ENCODE measurements around the gene FTSJ1. TPM values are rescaled to one million over a fixed set of nuclear protein-coding genes. Genes with fewer than 3 reads are reported as not detected.
"Not testable (repeated sequence)": the region's sequence is repeated elsewhere in the genome, so short reads cannot be mapped to it uniquely, and the experiment has no call there.

Gene FTSJ1
- total and polyA plus RNA-seq, 2 of the 8 experiments (the other 6 are each of a cell fraction or from before 2014, with no cell fraction given) = 62.4 to 80.4 TPM

DNA sequence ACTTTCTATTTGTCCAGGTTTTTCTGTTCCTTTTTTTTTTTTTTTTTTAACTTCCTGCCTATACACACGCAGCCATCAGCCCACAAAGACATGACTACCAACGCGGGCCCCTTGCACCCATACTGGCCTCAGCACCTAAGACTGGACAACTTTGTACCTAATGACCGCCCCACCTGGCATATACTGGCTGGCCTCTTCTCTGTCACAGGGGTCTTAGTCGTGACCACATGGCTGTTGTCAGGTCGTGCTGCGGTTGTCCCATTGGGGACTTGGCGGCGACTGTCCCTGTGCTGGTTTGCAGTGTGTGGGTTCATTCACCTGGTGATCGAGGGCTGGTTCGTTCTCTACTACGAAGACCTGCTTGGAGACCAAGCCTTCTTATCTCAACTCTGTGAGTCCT is 47.7 kb downstream of the FTSJ1 start (continued):
- TF ChIP-seq, protein P1, sequence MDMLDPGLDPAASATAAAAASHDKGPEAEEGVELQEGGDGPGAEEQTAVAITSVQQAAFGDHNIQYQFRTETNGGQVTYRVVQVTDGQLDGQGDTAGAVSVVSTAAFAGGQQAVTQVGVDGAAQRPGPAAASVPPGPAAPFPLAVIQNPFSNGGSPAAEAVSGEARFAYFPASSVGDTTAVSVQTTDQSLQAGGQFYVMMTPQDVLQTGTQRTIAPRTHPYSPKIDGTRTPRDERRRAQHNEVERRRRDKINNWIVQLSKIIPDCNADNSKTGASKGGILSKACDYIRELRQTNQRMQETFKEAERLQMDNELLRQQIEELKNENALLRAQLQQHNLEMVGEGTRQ (IDR thresholded peaks at IDR 0.05; ENCODE audit: low read length) = no peak
- TF ChIP-seq YY1 (IDR thresholded peaks at IDR 0.05; ENCODE audit: low read depth, low read length) (no peak), JUN (IDR thresholded peaks at IDR 0.05; ENCODE audit: low read depth, low read length) (no peak), MAFK (IDR thresholded peaks at IDR 0.05; ENCODE audit: low read depth, low read length) (no peak), JUND (IDR thresholded peaks at IDR 0.05; ENCODE audit: low read length) (no peak)

DNA sequence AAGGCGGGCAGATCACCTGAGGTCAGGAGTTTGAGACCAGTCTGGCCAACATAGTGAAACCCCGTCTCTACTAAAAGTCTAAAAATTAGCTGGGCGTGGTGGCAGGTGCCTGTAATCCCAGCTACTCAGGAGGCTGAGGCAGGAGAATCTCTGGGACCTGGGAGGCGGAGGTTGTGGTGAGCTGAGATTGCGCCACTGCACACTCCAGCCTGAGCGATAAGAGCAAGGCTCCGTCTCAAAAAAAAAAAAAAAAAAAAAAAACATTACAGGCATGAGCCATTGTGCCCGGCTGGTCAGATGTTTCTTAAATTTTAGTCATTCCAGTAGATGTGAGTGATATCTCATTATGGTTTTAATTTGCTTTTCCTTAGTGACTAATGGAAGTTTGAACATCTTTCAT is 49.9 kb downstream of the FTSJ1 start:
- H2AK5ac ChIP-seq (ENCODE audit: low read depth, low read length); FAIRE-seq; H3K27ac ChIP-seq (ENCODE audit: low read depth, low read length); H3K79me1 ChIP-seq (ENCODE audit: low read depth, low read length); H3K56ac ChIP-seq (replicated peaks; ENCODE audit: insufficient read length, low read depth, low read length); H2BK12ac ChIP-seq (ENCODE audit: low read depth, low read length); H3K14ac ChIP-seq (ENCODE audit: insufficient read length); H3K27me3 ChIP-seq (replicated peaks in 1 of 4; ENCODE audit: control insufficient read depth in 3 of 4, extremely low read depth in 1 of 4, insufficient read depth in 3 of 4, low read length in 3 of 4); H3K18ac ChIP-seq (ENCODE audit: extremely low read depth, low read length); H4K91ac ChIP-seq (replicated peaks; ENCODE audit: insufficient read length, low read length); H3K9ac ChIP-seq (replicated peaks in 1 of 4; ENCODE audit: extremely low read depth in 1 of 4, low read depth in 3 of 4, low read length in 3 of 4); H3K4me3 ChIP-seq (ENCODE audit: extremely low read depth in 1 of 4, insufficient read depth in 2 of 4, low read depth in 3 of 4, low read length in 4 of 4); H4K20me1 ChIP-seq (replicated peaks in 1 of 2; ENCODE audit: control insufficient read depth in 1 of 2, insufficient read depth in 2 of 2, low read length in 2 of 2); H3K23me2 ChIP-seq (ENCODE audit: low read depth, low read length); H2BK15ac ChIP-seq (ENCODE audit: low read length); H2AFZ ChIP-seq (ENCODE audit: low read length); CTCF ChIA-PET (ENCODE audit: partially characterized antibody); DNase-seq (ENCODE audit: low read depth in 1 of 2, low spot score in 2 of 2); H3K4me1 ChIP-seq (replicated peaks in 1 of 4; ENCODE audit: control insufficient read depth in 3 of 4, insufficient read depth in 4 of 4, low read length in 3 of 4); H4K8ac ChIP-seq (ENCODE audit: extremely low read depth, insufficient read depth, low read length); H3K79me2 ChIP-seq (ENCODE audit: control insufficient read depth in 1 of 2, insufficient read depth in 2 of 2, low read length in 2 of 2); H2BK120ac ChIP-seq (replicated peaks; ENCODE audit: low read depth, low read length); H4K5ac ChIP-seq (ENCODE audit: insufficient read length, low read depth, low read length); H2BK5ac ChIP-seq (ENCODE audit: low read depth, low read length); H3K23ac ChIP-seq (ENCODE audit: insufficient read length); H3K4ac ChIP-seq (replicated peaks; ENCODE audit: insufficient read length, low read depth, low read length); H2BK20ac ChIP-seq (ENCODE audit: low read length); H3K9me3 ChIP-seq (ENCODE audit: insufficient read depth in 2 of 2, low read depth in 1 of 2, low read length in 1 of 2); H3K4me2 ChIP-seq (ENCODE audit: insufficient read depth in 1 of 2, low read depth in 2 of 2, low read length in 2 of 2): not testable (repeated sequence)
- 100% methylated on average over 3 of the region's 8 CpGs; no CpG with 5 or more reads in 1 of the 2 experiments for WGBS, 2 experiments (ENCODE audit: extremely low coverage in 1 of 2, insufficient coverage in 1 of 2, insufficient read length in 1 of 2, insufficient replicate concordance in 2 of 2, low coverage in 1 of 2, low lambda C conversion rate in 2 of 2, missing lambda C conversion rate in 1 of 2)
- POLR2A ChIA-PET (ENCODE audit: partially characterized antibody) = interaction anchor here (1.1 kb wide), 1 partner anchor 49 kb away, joined by 3 read pairs; the partner anchor contains the start of gene RBM3
- peaks cover 3 to 42% (median 28%) of the 10 kb centered on the region in 4 experiments for H3K36me3 ChIP-seq (ENCODE audit: control insufficient read depth in 2 of 4, insufficient read depth in 4 of 4, low read length in 3 of 4)

Data from H1 (cell line).